ENCODE data around the gene MIOS.
"Not testable (repeated sequence)": the region's sequence is repeated elsewhere in the genome, so short reads cannot be mapped to it uniquely, and the experiment has no call there.

MIOS gene

DNA sequence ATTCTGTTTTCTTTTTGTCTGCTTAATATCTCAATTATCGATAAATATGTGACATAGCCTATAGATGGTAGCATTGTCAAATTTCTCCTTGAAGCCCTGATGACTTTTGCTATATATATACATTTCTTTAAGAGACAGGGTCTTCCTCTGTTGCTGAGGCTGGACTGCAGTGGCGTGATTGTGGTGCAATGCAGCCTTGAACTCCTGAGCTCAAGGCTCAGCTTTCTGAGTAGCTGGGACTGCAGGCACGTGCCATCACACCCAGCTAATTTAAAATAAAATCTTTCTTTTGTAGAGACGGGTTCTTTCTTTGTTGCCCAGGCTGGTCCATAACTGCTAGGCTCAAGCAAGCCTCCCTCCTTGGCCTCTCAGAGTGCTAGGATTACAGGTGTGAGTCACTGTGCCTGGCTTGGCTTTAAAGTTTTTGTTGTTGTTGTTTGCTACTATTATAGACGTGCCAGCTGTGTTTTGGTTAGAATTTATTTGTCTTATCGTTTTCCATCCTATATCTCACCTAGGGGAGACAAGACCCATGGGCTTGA is 80.9 kb downstream of the MIOS start:
- DNase-seq (ENCODE audit: low spot score): no peak

DNA sequence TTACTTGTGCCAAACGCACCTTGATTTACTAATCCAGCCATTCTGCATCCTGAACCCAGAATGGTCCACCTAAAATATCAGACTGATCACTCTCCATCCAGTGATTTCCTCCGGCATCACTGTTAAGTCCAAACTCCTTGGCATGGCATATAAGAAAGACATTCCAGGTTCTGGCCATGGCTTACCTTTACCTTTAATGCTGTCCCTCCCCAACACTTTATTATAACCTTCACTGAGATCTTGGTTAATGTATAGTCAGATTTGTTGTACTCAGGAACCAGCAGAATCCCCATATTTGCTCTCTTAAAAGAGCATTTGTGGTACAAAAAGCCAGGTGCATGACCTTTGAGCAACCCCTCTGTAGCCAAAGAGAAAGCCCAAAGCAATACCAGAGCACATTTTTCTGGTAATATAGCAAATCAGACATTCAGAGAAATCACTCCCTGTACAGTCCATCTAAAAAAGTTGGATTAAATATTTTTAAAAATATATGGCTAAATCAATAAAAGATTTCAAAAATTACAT is 84.1 kb downstream of the MIOS start:
- no peak for DNase-seq (ENCODE audit: low spot score)

DNA sequence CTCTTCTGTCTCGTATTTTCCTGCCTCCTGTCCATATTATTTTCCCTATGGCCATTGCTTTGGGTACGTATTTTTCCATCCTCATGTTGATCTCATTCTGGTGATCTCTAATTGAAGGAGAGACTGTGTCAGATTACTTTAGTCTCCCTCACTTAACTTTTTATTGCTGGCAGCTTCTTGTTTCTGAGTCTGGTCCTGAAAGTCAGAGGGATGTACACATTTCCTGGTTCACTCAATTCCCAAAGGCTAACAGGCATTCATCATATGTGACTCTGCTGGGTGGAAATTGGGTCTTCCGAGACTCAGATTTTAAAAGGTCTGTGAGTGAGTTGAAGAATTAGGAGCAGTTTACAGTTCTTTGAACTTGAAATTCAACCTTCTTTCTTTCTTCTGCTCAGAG is 84.8 kb downstream of the MIOS start:
- no peak for DNase-seq (ENCODE audit: low spot score)

DNA sequence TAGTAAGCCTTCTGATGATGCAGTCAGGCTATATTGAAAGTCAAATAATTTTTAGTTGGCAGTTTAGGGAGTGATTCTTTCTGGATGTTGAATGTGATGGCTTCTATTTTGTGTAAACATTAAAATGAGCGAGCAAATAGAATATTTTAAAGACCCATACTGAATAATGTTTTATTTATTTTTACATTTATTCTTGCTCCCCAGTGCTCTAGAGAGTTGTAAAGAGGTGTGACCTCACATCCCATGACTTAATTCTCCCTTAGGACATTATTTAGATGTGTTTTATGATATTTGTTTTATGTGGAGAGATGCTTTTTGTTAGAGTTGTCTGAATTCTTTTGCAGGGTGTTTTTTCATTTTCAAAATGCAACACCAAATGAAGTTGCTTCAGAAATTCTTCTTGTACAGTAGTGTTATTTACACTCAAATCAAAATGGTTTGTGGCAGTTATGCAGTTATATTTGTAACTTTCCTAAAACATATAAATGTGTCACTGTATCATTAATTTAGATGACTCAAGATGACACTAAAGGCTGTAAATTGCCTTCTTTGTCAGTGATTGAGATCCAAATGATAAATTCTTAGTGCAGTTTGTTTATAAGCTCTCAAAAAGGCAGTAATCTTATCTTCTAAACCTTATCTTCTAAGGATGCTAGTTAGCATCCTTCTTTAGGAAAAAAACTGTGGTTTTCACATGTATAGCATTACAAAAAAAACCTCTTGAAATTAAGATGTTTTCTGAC is 86.3 kb downstream of the MIOS start:
- DNase-seq (ENCODE audit: low spot score): no peak

DNA sequence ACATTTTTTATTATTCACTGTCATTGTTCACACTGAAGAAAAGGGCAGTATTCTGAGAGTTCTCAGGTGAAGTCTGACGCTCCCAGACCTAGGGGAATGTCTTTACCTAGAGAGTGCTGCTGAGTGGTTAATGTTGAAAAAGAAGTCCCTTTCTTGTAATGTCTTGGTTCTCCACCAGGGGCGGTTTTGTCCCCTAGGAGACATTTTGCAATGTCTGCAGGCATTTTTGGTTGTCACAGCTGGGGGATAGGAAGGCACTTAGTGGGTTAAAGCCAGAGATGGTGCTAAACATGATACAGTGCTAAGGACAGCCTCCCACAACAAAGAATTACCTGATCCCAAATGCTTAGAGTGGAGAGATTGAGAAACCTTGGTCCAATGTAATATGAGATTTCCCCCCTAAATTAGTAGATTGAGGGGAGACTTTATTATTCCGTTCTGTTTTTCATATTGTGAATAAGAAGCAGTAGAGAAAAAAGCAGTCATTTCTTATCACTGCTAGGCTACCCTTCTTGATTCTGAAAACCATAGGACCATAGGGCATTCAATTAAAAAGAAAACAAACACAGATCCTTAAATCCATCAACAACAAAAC is 87.0 kb downstream of the MIOS start:
- peak; percentile 58 for DNase-seq (ENCODE audit: low spot score)

DNA sequence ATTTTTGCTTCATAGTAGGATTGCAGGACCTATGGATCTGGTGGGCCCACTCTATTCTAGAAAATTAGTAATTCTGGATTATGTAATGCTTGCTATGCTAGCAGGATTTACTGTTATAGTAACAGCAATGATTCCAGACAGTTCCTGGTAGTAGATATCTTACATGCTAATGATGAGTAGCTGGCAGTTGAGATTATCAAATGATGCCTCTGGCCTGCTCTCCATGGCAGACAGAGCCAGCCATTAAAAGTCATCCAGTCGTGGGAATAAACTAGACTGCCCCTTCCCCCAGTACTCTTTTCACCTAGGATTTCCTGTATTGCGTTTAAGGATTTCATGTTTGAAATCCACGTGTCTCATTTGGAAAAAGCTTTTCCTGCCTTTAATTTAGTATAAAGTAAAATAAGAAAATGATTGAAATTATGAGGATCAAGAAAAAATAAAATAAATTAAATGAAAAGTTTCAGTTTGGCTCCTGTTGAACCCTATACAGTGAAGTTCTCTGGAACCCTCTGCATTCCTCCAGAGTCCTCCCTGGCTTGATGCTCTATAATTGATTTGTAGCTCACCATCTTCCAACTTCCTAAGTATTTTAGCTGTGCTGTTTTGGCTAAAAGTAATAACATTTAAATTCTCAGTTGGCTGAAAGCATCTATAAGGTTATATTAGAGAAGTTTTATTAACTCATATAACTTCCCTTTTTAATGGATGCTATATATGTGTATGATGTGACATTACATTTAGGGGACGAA is 88.5 kb downstream of the MIOS start:
- no peak for DNase-seq (ENCODE audit: low spot score)

DNA sequence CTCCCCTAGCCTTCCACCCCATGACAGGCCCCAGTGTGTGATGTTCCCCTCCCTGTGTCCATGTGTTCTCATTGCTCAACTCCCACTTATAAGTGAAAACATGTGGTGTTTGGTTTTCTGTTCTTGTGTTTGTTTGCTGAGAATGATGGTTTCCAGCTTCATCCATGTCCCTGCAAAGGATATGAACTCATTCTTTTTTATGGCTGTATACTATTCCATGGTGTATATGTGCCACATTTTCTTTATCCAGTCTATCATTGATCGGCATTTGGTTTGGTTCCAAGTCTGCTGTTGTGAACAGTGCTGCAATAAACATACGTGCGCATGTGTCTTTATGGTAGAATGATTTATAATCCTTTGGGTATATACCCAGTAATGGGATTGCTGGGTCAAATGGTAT is 89.8 kb downstream of the MIOS start:
- DNase-seq (ENCODE audit: low spot score): not testable (repeated sequence)

Data from hematopoietic multipotent progenitor cell treated with erythropoietin and hydrocortisone succinate and interleukin-3 and kit ligand, for 15 days (in vitro differentiated cells).